ENCODE results near the gene PTN.

The PTN gene

GRCh38 chr7:137245890-137246289, 97.6 kb downstream of the PTN start:
- no peak overlapping the region for H3K27ac ChIP-seq

GRCh38 chr7:137245186-137245585, 98.3 kb downstream of the PTN start:
- no peak overlapping the region for H3K4me2 ChIP-seq
- no peak overlapping the region for H3K4me3 ChIP-seq (IDR thresholded peaks at IDR 0.05; ENCODE audit: insufficient read depth, low read depth, low read length)
- TF ChIP-seq, protein P1, sequence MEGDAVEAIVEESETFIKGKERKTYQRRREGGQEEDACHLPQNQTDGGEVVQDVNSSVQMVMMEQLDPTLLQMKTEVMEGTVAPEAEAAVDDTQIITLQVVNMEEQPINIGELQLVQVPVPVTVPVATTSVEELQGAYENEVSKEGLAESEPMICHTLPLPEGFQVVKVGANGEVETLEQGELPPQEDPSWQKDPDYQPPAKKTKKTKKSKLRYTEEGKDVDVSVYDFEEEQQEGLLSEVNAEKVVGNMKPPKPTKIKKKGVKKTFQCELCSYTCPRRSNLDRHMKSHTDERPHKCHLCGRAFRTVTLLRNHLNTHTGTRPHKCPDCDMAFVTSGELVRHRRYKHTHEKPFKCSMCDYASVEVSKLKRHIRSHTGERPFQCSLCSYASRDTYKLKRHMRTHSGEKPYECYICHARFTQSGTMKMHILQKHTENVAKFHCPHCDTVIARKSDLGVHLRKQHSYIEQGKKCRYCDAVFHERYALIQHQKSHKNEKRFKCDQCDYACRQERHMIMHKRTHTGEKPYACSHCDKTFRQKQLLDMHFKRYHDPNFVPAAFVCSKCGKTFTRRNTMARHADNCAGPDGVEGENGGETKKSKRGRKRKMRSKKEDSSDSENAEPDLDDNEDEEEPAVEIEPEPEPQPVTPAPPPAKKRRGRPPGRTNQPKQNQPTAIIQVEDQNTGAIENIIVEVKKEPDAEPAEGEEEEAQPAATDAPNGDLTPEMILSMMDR (conservative IDR thresholded peaks at IDR 0.05; ENCODE audit: low read depth, low read length) = no peak
- no peak overlapping the region for H3K27ac ChIP-seq
- H4K20me1 ChIP-seq (ENCODE audit: insufficient read depth) = no peaks in the 10 kb centered on the region
- H3K9ac ChIP-seq = no peak overlapping the region
- no peaks in the 10 kb centered on the region for H3K4me1 ChIP-seq (ENCODE audit: low read depth, poor library complexity, severe bottlenecking)
- no peak overlapping the region for H2AFZ ChIP-seq (ENCODE audit: low read depth)
- no peaks in the 10 kb centered on the region for H3K79me2 ChIP-seq (ENCODE audit: insufficient read depth, low read depth)
- no peaks in the 10 kb centered on the region for H3K27me3 ChIP-seq (ENCODE audit: insufficient read depth, low read depth)
- no peaks in the 10 kb centered on the region for H3K36me3 ChIP-seq (ENCODE audit: insufficient read depth)

More at GRCh38 chr7:137245890-137246289, 97.6 kb downstream of the PTN start:
- Histone ChIP-seq H3K9ac (no peak overlapping the region), H3K4me1 (ENCODE audit: low read depth, poor library complexity, severe bottlenecking) (no peaks in the 10 kb centered on the region), H3K4me2 (no peak overlapping the region), H2AFZ (ENCODE audit: low read depth) (no peak overlapping the region), H3K79me2 (ENCODE audit: insufficient read depth, low read depth) (no peaks in the 10 kb centered on the region), H3K36me3 (ENCODE audit: insufficient read depth) (no peaks in the 10 kb centered on the region), H4K20me1 (ENCODE audit: insufficient read depth) (no peaks in the 10 kb centered on the region), H3K27me3 (ENCODE audit: insufficient read depth, low read depth) (no peaks in the 10 kb centered on the region), H3K4me3 (IDR thresholded peaks at IDR 0.05; ENCODE audit: insufficient read depth, low read depth, low read length) (no peak overlapping the region)
- TF ChIP-seq, protein P1 (conservative IDR thresholded peaks at IDR 0.05; ENCODE audit: low read depth, low read length) = no peak

DNA sequence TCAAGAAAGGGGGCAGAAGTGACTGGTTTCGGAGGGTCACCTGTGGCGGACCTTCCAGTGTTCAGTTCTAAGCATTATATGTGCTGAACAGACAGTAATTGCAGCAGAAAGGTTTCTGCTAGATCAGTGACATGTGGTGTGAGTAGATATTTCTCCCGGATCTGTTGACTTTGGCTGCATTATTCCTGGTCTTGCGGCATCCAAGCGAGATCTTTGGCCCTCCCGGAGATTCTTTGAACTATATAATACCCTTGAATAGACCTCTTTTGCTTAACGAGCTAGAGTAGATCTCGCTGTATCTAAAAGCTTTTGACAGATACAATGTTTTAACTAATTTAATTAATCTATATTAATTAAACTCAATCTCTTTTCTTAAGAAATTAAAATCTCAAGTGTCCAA, 99.8 kb downstream of the PTN start:
- Histone ChIP-seq H3K9ac (no peak overlapping the region), H2AFZ (ENCODE audit: low read depth) (no peak overlapping the region), H3K36me3 (ENCODE audit: insufficient read depth) (no peaks in the 10 kb centered on the region), H4K20me1 (ENCODE audit: insufficient read depth) (no peaks in the 10 kb centered on the region), H3K4me2 (no peak overlapping the region), H3K27me3 (ENCODE audit: insufficient read depth, low read depth) (no peaks in the 10 kb centered on the region), H3K27ac (no peak overlapping the region), H3K79me2 (ENCODE audit: insufficient read depth, low read depth) (no peaks in the 10 kb centered on the region), H3K4me3 (IDR thresholded peaks at IDR 0.05; ENCODE audit: insufficient read depth, low read depth, low read length) (no peak overlapping the region), H3K4me1 (ENCODE audit: low read depth, poor library complexity, severe bottlenecking) (no peaks in the 10 kb centered on the region)
- TF ChIP-seq, protein P1 (conservative IDR thresholded peaks at IDR 0.05; ENCODE audit: low read depth, low read length) = no peak

- H3K36me3 ChIP-seq (ENCODE audit: insufficient read depth) = no peaks in the 10 kb centered on the region
- H3K9ac ChIP-seq = no peak overlapping the region
- TF ChIP-seq, protein P1 (conservative IDR thresholded peaks at IDR 0.05; ENCODE audit: low read depth, low read length) = no peak
- no peak overlapping the region for H2AFZ ChIP-seq (ENCODE audit: low read depth)
- H3K27me3 ChIP-seq (ENCODE audit: insufficient read depth, low read depth) = no peaks in the 10 kb centered on the region
- H3K4me2 ChIP-seq = no peak overlapping the region
- H3K27ac ChIP-seq = no peak overlapping the region
- H3K4me1 ChIP-seq (ENCODE audit: low read depth, poor library complexity, severe bottlenecking) = no peaks in the 10 kb centered on the region
- no peaks in the 10 kb centered on the region for H4K20me1 ChIP-seq (ENCODE audit: insufficient read depth)
- no peak overlapping the region for H3K4me3 ChIP-seq (IDR thresholded peaks at IDR 0.05; ENCODE audit: insufficient read depth, low read depth, low read length)
- H3K79me2 ChIP-seq (ENCODE audit: insufficient read depth, low read depth) = no peaks in the 10 kb centered on the region
Measured at GRCh38 chr7:137242616-137243015, 100.9 kb downstream of the PTN start.

Data from KMS-11 (cell line).